NCI-H2107 (cell line): ENCODE data around the gene CD244.

Source experiments
- DNase-seq: peaks from one replicate; lab custom pipeline; 2025; lab: John Stamatoyannopoulos, UW

The CD244 gene

DNA sequence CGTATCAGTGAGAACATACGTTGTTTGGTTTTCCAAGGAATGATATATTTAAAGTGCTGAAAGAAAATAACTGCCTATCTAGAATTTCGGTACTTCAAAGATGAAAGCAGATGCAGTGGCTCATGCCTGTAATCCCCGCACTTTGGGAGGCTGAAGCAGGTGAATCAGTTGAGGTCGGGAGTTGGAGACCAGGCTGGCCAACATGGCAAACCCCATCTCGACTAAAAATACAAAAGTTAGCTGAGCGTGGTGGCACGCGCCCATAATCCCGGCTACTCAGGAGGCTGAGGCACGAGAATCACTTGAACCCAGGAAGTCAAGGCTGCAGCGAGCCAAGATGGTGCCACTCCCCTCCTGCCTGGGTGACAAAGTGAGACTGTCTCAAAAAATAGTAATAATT, 16.4 kb downstream of the CD244 start:
- no peak for DNase-seq

DNA sequence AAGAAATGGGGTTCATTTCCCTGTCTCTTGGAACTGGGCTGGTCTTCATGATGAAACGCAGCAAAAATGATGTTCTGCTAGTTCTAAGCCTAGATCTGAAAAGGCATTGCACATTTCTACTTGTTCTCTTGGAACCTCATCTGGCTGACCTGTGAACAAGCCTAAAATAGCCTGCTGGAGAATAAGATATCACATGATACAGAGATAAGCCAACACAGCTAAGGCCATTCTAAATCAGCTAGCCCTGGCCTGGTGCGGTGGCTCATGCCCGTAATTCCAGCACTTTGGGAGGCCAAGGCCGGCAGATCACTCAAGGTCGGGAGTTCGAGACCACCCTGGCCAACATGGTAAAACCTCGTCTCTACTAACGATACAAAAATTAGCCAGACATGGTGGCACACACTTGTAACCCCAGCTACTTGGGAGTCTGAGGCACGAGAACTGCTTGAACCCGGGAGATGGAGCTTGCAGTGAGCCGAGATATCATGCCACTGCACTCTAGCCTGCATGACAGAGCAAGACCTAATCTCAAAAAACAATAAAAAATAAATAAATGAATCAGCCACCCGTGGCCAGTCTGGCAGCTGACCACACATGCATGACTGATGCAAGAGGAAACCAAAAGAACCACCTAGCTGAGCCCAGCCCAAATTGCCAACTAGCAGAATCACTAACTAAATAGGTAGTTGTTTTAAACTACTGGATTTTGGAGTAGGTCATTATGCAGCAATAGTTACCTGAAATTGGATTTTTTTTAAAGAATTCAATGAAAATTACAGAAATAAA, 18.0 kb downstream of the CD244 start:
- DNase-seq = no peak

DNA sequence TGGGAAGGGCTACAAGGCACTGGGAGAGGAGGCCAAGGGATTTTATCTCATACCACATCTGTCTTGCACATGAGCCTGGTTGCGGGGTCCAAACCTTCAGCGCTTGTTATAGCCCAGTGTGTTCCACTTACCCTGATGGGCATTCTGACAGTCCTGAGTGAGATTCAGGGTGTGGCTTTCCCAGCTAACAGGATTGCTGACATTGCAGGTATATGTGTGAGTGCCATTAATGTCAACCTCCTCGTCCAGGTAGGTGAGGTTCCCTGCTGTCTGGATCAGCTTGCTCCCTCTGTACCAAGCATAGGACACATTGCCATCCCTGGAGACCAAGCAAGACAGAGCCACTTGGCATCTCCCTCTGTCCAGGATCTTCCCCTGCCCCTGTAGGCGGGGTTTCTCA, 21.6 kb downstream of the CD244 start:
- no peak for DNase-seq

DNA sequence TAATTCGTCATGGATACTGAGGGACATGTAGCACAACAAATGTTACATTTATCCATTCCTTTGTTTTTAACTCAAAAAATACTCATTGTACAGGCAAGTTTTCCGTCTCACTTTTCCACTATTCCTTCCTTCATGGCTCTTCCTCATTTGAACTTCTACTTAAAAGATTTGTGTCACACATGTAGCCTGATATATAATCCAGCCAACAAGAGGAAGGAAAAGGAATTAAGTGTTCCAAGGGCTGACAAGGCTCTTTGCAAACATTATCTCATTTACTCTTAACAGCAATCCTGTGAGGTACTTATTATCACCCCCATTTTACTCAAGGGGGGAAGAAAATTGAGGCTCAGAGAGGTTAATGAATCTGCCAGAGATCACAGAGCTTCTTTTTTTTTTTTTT, 22.9 kb downstream of the CD244 start:
- DNase-seq = no peak

DNA sequence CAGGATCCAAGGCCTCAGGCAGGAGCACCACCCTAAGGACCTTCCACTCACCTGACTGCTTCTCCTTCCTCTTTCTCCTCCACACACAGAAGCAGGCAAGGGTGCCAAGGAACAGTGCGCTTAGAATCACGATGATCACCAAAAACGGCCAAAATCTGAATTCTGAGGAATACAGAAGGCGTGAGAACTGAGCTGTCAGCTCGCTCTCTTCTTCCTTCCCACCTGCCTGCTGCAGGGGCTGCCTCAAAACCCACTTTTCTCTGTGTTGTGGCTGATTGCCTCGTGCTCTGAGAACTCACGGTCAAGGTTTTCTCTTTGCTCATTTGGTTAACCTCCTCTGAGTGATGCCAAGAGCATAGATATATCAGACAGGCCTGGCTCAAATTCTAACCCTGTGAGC, 23.8 kb downstream of the CD244 start:
- DNase-seq = no peak

DNA sequence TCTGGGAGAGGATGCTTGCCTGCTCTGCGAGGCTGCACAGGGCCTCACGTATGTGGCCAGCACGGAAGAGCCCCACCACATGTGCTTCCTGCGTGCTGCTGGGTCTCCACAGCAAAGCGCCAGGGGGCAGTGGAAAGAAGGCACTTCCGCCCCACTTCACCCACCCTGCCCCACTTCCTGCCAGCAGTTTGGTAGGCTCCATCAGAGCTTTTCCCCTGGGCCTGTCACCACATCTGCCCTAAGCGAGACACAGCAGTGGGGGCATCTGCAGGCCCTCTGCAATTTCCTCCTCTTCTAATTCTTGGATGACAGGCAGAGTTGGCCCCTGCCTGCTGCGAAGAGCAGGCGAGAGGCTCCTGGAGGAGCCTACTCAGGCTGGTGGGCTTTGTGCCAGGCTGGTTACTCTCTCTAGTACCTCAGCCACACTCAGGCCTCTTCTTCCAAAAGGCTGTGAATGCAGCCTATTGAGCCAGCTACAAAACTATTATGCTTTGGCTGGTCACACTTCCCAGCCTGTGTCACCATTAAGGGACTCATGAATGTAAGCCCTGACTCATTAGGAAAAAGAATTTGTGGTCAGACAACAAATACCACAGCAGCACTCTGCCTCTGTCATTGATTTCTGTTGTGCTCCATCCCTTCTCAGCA, 25.0 kb downstream of the CD244 start:
- no peak for DNase-seq

DNA sequence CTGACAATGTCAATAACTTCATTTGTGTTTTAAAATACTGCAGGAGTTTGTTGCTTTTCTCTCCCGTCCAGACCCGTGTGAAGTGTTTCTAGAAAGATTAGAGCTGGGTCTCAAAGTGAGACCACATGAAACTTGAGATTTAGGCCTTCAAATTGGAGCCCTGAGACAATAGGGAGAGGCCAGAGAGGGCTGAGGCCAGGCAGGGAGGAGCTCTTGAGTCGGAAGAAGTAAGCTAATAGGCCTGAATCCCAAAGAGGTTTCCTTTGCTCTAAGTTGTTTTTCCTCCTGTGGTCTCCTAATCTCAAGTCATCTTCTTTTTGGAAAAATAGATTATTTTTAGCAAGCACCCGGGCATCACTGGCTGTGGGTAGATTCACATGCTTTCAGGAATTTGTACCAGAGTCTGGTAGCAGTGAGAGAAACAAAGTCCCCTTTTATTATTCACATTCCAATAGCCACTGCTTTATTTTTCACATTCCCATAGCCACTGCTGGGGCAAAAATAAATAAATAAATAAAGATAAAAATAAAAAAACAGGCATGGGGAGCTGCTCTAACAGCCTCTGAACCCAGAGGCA, 25.6 kb downstream of the CD244 start:
- no peak for DNase-seq

DNA sequence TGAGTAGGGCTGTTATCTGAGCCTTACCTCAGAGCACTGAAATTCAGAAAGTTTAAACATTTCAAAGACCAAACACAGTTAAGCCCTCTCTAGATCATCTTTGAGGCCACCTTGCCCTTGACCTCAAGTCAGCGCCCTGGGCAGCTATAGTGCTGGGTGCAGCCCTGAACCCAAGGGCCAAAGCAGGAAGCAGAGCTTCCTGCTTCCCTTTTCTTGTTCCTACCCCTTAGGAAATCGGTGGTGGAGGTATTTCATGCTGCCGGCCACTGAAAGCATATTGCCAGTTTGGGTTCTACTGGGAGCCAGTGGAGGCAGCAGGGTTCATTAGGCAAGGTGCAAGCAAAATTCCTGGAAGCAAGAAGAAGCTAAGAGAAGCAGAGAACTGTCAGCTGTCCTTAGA, 26.1 kb downstream of the CD244 start:
- DNase-seq = no peak

DNA sequence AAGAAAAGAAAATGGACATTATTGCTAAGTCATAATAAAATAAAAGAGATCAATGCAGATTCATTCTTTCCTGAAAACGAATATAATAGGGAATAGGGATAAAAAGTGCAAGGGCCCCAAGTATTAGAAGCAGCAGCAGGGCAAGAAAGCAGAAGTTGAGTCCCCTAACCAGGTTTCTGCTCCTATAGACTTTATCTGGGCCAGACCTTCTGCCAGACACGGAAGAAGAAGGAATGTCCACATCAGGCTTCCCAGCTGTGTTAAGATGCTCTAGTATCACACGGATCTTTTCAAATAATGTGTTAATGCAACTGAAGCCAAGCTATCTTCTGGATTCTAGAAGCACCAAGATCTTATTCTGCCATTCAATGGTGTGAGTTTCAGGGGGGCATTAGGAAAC, 26.9 kb downstream of the CD244 start:
- DNase-seq = no peak

DNA sequence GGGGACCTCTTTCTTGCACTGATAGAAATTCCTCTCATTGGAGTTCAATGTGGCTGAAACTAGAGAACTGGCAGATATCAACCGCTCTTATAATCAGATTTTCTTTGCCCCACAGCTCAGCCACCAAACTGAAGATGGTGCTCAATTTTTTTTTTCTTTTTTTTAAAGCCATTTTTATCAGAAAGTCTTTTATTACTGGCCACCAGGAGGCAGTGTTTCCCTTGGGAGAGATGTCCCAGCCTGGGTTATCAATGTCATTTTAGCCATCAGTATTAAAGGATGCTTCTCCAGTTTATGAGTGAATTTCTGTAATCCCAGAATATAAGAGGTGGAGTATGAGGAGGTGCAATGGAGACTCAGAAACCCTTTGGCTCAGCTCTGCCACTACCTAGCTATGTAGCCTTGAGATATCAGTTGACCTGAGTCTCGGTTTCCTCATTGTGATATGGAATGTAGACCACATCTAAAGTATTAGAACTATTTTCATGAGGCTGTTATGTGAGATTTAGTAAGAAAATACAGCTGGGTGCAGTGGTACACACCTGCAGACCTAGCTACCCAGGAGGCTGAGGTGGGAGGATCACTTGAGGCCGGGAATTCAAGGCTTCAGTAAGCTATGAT, 27.6 kb downstream of the CD244 start:
- DNase-seq = no peak

DNA sequence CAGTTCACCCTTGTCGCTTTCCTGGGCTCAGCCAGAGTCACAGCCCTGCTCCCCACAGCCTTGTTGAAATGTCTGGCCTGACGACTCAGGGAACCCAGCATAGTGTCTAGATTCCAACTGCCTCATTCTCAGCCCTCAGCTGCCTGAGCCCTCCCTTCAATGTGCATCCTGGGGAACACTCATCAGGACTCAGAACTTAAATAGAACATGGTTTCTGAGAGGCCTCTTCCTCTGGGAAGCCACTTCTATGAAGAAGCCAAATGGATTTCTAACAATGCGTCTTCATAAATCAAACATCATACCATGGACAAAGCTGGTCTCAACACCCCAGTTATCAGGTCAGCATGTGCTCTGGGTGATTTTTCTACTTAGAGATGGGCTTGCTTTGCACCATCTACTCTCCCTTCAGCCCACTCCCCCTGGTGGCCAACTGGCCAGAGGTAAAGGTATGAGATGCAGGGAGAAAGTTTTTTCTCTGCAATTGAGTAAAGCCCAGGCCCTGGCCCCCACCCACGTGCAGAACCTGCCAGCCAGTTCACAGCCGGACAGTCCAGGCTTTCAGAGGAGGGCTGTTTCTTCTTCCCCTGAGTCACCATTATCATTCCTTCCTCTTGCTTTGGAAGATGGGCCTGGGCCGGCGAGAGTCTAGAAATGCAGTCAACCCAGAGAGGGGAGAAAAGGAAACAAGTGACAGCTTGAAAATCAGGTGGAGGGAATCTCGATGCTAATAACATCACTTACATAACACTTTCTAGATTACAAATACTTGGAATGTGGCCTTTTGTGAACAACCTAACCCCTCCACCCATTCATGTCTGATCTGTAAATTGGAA, 32.1 kb downstream of the CD244 start:
- no peak for DNase-seq

DNA sequence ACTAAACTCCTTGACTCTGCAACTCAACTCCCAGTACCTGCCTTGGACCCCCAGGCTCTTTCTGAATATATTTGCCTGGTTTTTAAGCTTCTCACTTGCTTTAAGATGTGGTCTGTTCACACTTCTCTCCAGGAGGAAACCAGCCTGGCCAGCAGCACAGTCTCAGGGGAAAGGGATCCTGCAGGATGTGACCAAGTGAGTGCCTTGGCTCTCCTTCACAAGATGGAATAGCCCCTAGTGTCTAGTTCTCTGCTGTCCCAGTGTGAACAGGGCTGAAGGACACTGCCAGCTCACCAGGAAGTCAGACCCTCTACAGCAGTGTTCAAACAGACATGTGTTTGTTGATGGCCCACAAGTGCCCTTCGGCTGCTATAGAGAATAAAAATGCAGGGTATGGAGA, 32.9 kb downstream of the CD244 start:
- DNase-seq = no peak

DNA sequence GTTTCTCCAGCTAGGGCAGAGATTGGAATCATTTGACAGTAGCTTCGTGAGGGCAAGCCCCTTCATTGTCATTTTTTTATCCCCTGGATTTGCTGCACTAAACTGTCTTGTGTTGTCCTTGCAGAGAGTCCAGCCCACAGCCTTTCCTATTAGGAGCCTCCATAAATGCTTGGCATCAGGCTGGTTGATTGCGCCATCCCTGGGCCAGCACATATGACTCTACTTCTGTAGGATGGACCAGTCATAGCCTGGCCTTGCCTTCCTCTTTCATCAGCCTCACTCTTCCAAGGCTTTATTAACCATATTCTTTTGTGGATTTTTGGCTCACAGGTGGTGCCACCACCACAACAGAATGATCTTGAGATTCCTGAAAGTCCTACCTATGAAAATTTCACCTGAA, 35.3 kb downstream of the CD244 start:
- no peak for DNase-seq

DNA sequence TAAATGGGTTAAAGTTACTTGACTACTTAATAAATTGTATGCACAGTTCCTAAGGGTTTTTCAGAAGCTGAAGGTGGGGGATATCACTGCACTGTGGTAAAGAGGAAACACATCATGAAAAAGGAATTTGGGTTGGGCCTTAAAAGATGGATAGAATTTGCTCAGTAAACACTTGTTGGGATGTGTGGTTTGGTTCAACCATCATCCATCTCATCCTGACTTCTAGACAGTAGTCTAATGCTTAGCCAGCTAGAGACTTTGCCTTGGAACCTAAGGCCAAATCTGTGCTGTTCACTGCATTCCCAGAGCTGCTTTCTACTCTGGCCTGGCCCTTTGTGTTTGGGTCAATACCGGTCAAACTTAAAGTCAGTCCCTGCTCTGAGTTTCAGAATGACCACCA, 36.1 kb downstream of the CD244 start:
- no peak for DNase-seq

DNA sequence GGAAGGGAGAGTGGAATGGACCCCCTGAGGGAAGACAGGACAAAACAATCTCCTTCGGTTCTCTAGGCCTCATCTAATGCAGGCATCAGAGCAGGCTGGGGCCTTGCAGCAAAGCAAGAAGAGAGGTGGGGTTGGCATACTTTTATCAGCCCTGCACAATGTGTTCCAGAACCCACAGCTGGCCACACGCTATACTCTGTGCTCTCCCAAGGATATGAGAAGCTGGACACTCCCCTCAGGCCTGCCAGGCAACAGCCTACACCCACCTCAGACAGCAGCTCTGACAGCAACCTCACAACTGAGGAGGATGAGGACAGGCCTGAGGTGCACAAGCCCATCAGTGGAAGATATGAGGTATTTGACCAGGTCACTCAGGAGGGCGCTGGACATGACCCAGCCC, 39.4 kb downstream of the CD244 start:
- DNase-seq = no peak

DNA sequence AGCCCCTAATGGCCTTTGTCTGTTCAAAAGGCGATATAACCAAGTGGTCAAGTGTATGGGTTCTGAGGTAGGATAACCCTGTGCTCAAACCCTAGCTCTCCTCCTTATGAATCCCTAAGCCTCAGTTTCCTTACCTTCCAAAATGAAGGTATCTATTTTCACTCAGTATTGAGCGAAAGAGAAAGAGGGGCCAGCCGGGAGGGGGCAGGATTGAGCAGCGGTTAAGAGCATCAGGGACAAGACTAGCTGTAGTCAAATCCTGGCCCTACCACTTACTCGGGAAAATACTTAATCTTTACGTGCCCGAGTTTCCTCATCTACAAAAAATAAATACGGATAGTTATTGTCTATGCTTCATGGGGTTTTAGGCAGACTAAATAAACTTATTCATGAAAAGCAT, 41.1 kb downstream of the CD244 start:
- no peak for DNase-seq

DNA sequence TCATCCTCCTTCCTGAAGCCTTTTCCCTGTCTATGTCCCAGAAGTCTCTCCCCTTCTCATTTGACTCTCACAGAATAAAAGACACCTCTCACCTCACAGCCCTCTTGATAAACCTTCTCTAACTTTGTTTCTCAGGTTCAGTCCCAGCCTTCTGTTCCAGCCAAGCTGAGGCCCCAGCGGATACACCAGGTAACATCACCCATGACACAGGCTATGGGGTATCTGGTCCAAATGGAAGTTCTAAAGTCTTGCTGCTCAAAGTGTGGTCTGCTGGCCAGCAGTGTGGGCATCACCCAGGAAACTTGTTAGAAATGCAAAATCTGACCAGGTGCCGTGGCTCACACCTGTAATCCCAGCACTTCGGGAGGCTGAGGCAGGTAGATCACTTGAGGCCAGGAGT, 43.5 kb downstream of the CD244 start:
- no peak for DNase-seq

DNA sequence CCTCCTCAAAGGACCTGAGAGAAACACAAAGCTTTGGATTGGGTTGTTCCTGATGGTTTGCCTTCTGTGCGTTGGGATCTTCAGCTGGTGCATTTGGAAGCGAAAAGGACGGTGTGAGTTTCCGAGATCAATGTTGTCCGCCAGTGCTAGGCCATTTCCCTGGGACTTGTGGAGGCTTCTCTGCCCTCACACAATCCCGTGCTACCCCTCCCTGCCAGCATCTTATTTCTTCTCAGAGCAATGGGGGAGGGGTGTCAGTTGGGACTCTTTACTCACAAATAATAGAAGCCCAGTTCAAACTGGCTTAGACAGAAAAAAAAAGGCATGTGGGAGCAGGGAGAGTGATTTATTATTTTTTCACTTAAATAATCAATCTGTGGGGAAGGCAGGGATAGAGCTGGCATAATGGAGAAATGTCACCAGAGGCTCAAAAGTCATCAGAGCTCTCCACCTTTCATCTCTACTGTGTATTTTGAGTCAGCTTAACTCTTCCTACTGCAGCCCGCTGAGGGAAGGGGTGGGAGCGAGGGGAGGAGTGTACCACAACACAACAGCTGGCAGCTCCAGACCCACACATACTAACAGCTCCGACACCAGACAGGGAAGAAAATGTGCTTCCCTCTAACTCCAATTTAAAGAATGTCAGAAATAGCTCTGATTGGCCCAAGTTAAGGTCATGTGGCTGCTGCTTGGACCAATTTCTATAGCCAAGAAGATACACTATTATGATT, 44.3 kb downstream of the CD244 start:
- no peak for DNase-seq

DNA sequence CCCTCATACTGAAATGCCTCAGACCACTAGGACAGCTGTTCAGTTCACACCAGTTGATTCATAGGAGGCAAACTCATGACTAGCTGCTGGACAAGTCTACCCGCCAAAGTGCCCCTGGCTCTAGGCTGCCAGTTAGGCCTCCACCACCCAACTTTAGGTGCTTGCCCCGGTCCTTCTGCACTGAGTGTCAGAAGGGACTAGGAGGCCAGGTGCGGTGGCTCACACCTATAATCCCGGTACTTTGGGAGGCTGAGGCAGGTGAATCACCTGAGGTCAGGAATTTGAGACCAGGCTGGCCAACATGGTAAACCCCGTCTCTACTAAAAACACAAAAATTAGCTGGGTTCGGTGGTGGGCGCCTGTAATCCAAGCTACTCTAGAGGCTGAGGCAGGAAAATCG, 47.8 kb downstream of the CD244 start:
- no peak for DNase-seq

DNA sequence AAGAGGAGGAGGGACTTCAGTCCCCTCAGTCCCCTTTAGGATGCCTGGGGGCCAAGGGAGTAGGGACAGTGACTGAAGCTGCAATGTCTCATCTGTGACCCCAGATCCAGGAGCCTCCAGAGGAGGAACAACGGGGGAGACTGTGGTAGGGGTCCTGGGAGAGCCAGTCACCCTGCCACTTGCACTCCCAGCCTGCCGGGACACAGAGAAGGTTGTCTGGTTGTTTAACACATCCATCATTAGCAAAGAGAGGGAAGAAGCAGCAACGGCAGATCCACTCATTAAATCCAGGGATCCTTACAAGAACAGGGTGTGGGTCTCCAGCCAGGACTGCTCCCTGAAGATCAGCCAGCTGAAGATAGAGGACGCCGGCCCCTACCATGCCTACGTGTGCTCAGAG, 48.4 kb downstream of the CD244 start:
- no peak for DNase-seq

DNA sequence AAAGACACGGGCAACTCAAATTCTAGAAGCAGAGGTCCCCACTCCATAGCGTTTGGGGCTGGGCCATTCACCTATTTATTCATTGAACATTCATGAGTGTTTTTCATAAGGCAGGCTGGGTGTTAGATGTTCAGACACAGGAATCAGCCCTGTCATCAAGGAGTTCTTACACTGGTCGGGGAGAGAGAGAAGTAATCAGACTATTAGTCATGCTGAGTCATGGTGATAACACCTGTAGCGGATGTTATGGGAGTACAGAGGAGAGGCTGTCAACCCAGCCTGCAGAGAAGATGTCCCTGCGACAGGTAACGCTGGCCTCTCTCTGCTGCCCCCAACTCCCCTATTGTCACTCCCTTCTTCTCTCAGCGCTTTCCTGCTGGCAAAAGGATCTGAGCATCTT, 49.5 kb downstream of the CD244 start:
- DNase-seq = no peak

DNA sequence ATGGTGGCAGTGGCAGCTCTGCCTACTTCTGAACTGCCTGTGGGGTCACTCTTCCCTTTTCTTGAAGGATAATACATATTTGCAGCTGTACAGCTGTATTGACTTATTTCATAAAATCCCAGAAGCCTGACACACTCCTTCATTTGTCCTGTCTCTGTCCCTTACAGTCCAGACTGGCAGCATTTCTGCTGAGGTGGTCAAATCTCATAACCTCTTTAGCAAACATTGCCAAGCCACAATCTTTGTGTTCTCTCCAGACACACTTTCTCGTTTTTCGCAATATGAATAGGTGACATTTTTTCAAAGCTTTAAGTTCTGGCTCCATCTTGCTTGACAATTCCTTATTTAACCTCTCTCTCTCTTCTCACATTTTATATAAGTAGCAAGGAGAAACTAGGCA, 51.5 kb downstream of the CD244 start:
- DNase-seq = no peak
